GM19468 (cell line): ENCODE results near the gene TTC21A.
A peak's percentile ranks its signal among the peaks of the same experiment; 100 is the strongest.

Experiments used
- ATAC-seq: cut with Tn5 transposase; IDR thresholded peaks from one replicate; pipeline ENCODE4 v1.9.1; 2021; ENCODE audit warnings: mild to moderate bottlenecking, moderate library complexity, moderate number of reproducible peaks; ENCODE audit not compliant: unreplicated experiment; ENCODE audit errors: extremely low read depth

TTC21A gene

GRCh38 chr3:39112535-39112934 is 5.1 kb downstream of the TTC21A start:
- no peak for ATAC-seq

GRCh38 chr3:39113291-39113690 is 5.8 kb downstream of the TTC21A start:
- ATAC-seq, result no peak

- no peak for ATAC-seq
Measured at GRCh38 chr3:39114456-39114855, 7.0 kb downstream of the TTC21A start.

GRCh38 chr3:39115870-39116269 is 8.4 kb downstream of the TTC21A start:
- ATAC-seq, result no peak

GRCh38 chr3:39118079-39118478 is 10.6 kb downstream of the TTC21A start:
- no peak for ATAC-seq

- ATAC-seq, result no peak
Measured at GRCh38 chr3:39118931-39119660, 11.6 kb downstream of the TTC21A start.

- no peak for ATAC-seq
Measured at GRCh38 chr3:39121621-39122020, 14.1 kb downstream of the TTC21A start.

GRCh38 chr3:39122813-39123212 is 15.3 kb downstream of the TTC21A start:
- ATAC-seq, result peak; percentile 35

GRCh38 chr3:39124876-39125840 is 17.7 kb downstream of the TTC21A start:
- ATAC-seq, result no peak

GRCh38 chr3:39125841-39126500 is 18.5 kb downstream of the TTC21A start:
- no peak for ATAC-seq

GRCh38 chr3:39126532-39127071 is 19.1 kb downstream of the TTC21A start:
- no peak for ATAC-seq

GRCh38 chr3:39127269-39127907 is 19.9 kb downstream of the TTC21A start:
- ATAC-seq, result no peak

GRCh38 chr3:39127908-39128304 is 20.4 kb downstream of the TTC21A start:
- no peak for ATAC-seq

GRCh38 chr3:39128951-39129350 is 21.5 kb downstream of the TTC21A start:
- no peak for ATAC-seq

- ATAC-seq, result no peak
Measured at GRCh38 chr3:39130026-39130425, 22.5 kb downstream of the TTC21A start.

GRCh38 chr3:39130693-39131265 is 23.3 kb downstream of the TTC21A start:
- no peak for ATAC-seq

GRCh38 chr3:39132096-39133092 is 24.9 kb downstream of the TTC21A start:
- ATAC-seq, result no peak

- no peak for ATAC-seq
Measured at GRCh38 chr3:39133093-39133490, 25.6 kb downstream of the TTC21A start.
